WTC11 (cell line): Measurements from ENCODE around the gene ENO3. TPM values are rescaled to one million over a fixed set of nuclear protein-coding genes. Genes with fewer than 3 reads are reported as not detected.

Experiments
- AR ChIP-seq: fragments of 250-450 bp; sonication (Bioruptor Pico); IDR thresholded peaks from 2 replicates; pipeline ENCODE4 v1.9.0; 2021; ENCODE audit warnings: mild to moderate bottlenecking
- ARID4B ChIP-seq: sonication (generic); formaldehyde crosslinking; IDR thresholded peaks from 2 replicates; pipeline ENCODE4 v1.8.0; 2023; ENCODE audit warnings: missing genetic modification reagents, mild to moderate bottlenecking, borderline replicate concordance
- ATF6 ChIP-seq: sonication (generic); formaldehyde crosslinking; IDR thresholded peaks from 2 replicates; pipeline ENCODE4 v1.8.1; 2023; ENCODE audit warnings: mild to moderate bottlenecking, missing genetic modification reagents
- EMX1 ChIP-seq: fragments of 250-450 bp; sonication (Bioruptor Pico); IDR thresholded peaks from 2 replicates; pipeline ENCODE4 v1.8.0; 2021; ENCODE audit warnings: mild to moderate bottlenecking
- ESRRA ChIP-seq: sonication (generic); formaldehyde crosslinking; IDR thresholded peaks from 2 replicates; pipeline ENCODE4 v1.8.1; 2022; ENCODE audit warnings: mild to moderate bottlenecking, missing genetic modification reagents, borderline replicate concordance
- FOXK1 ChIP-seq: sonication (generic); formaldehyde crosslinking; IDR thresholded peaks from 2 replicates; pipeline ENCODE4 v1.8.0; 2022; ENCODE audit warnings: mild to moderate bottlenecking, moderate library complexity, missing genetic modification reagents
- GRHL2 ChIP-seq: fragments of 250-450 bp; sonication (Bioruptor Pico); IDR thresholded peaks from 2 replicates; pipeline ENCODE4 v1.8.0; 2022; ENCODE audit warnings: mild to moderate bottlenecking, moderate library complexity; ENCODE audit not compliant: insufficient replicate concordance, severe bottlenecking
- HMGXB4 ChIP-seq: sonication (generic); formaldehyde crosslinking; IDR thresholded peaks from 2 replicates; pipeline ENCODE4 v1.8.1; 2023; ENCODE audit warnings: mild to moderate bottlenecking, moderate library complexity, missing genetic modification reagents
- JAZF1 ChIP-seq: fragments of 250-450 bp; sonication (Bioruptor Pico); IDR thresholded peaks from 2 replicates; pipeline ENCODE4 v1.9.0; 2021; ENCODE audit warnings: moderate library complexity, mild to moderate bottlenecking, inconsistent platforms
- MXD4 ChIP-seq: fragments of 250-450 bp; sonication (Bioruptor Pico); IDR thresholded peaks from 2 replicates; pipeline ENCODE4 v1.8.0; 2021; ENCODE audit warnings: mild to moderate bottlenecking, moderate library complexity, borderline replicate concordance
- NFATC4 ChIP-seq: fragments of 250-450 bp; sonication (Bioruptor Pico); IDR thresholded peaks from 2 replicates; pipeline ENCODE4 v1.9.0; 2021; ENCODE audit warnings: mild to moderate bottlenecking
- NFE2L1 ChIP-seq: sonication (generic); formaldehyde crosslinking; IDR thresholded peaks from 2 replicates; pipeline ENCODE4 v1.8.1; 2023; ENCODE audit warnings: missing genetic modification reagents
- NR1H2 ChIP-seq: sonication (generic); formaldehyde crosslinking; IDR thresholded peaks from 2 replicates; pipeline ENCODE4 v1.9.0; 2021; ENCODE audit warnings: mild to moderate bottlenecking, moderate library complexity, missing genetic modification reagents
- PRDM15 ChIP-seq: sonication (generic); formaldehyde crosslinking; IDR thresholded peaks from 2 replicates; pipeline ENCODE4 v1.8.0; 2022; ENCODE audit warnings: missing genetic modification reagents
- PRRX2 ChIP-seq: fragments of 250-450 bp; sonication (Bioruptor Pico); IDR thresholded peaks from 2 replicates; pipeline ENCODE4 v1.8.0; 2021; ENCODE audit warnings: mild to moderate bottlenecking
- RELA ChIP-seq: sonication (generic); formaldehyde crosslinking; IDR thresholded peaks from 2 replicates; pipeline ENCODE4 v1.8.1; 2022; ENCODE audit warnings: missing genetic modification reagents, mild to moderate bottlenecking, borderline replicate concordance
- RORB ChIP-seq: fragments of 250-450 bp; sonication (Bioruptor Pico); IDR thresholded peaks from 2 replicates; pipeline ENCODE4 v1.9.0; 2021; ENCODE audit warnings: mild to moderate bottlenecking
- SOX15 ChIP-seq: fragments of 250-450 bp; sonication (Bioruptor Pico); IDR thresholded peaks from 2 replicates; pipeline ENCODE4 v1.9.0; 2021; ENCODE audit warnings: mild to moderate bottlenecking
- TEAD1 ChIP-seq: sonication (generic); formaldehyde crosslinking; IDR thresholded peaks from 2 replicates; pipeline ENCODE4 v1.8.0; 2022; ENCODE audit warnings: mild to moderate bottlenecking, missing genetic modification reagents
- ZBTB43 ChIP-seq: sonication (generic); formaldehyde crosslinking; IDR thresholded peaks from 2 replicates; pipeline ENCODE4 v1.8.1; 2023; ENCODE audit warnings: mild to moderate bottlenecking, missing genetic modification reagents
- ZNF121 ChIP-seq: sonication (generic); formaldehyde crosslinking; IDR thresholded peaks from 2 replicates; pipeline ENCODE4 v1.8.0; 2023; ENCODE audit warnings: missing genetic modification reagents
- ZNF416 ChIP-seq: fragments of 250-450 bp; sonication (Bioruptor Pico); IDR thresholded peaks from 2 replicates; pipeline ENCODE4 v1.9.0; 2021; ENCODE audit warnings: mild to moderate bottlenecking, inconsistent platforms
- total RNA-seq: library from RNA; stranded (reverse); gene quantifications from 3 replicates; pipeline ENCODE4 v1.2.3, GENCODE V29; 2021

The ENO3 gene
- total RNA-seq, 1 experiment from 2014 or later: 30.9 TPM

- no peak for TF ChIP-seq ESRRA (CRISPR knock-in tag)
- TF ChIP-seq ZNF121 (CRISPR knock-in tag): no peak
- TF ChIP-seq NFE2L1: no peak
- no peak for TF ChIP-seq RELA (CRISPR knock-in tag)
- 0 out of 2 replicates have a peak, but pooled peaks have one; percentile 17 for TF ChIP-seq ARID4B (CRISPR knock-in tag)
- TF ChIP-seq HMGXB4 (CRISPR knock-in tag): no peak
- no peak for TF ChIP-seq ZNF416
- no peak for TF ChIP-seq MXD4
- TF ChIP-seq ATF6: no peak
- no peak for TF ChIP-seq EMX1
- TF ChIP-seq NFATC4 (CRISPR knock-in tag): no peak
- no peak for TF ChIP-seq AR (CRISPR knock-in tag)
- 0 out of 2 replicates have a peak, but pooled peaks have one; percentile 5 for TF ChIP-seq FOXK1 (CRISPR knock-in tag)
- TF ChIP-seq ZBTB43 (CRISPR knock-in tag): no peak
- no peak for TF ChIP-seq SOX15
- no peak for TF ChIP-seq PRDM15 (CRISPR knock-in tag)
- TF ChIP-seq NR1H2 (CRISPR knock-in tag): no peak
- TF ChIP-seq JAZF1 (CRISPR knock-in tag): no peak
- 0 out of 2 replicates have a peak, but pooled peaks have one; percentile 19 for TF ChIP-seq TEAD1 (CRISPR knock-in tag)
- no peak for TF ChIP-seq GRHL2
- TF ChIP-seq PRRX2 (CRISPR knock-in tag): no peak
- no peak for TF ChIP-seq RORB (CRISPR knock-in tag)
These were observed 709 bp upstream of the ENO3 start (continued) for GRCh38 chr17:4950075-4950745.
